HepG2 (cell line): Measurements from ENCODE around the gene GNG4. TPM values are rescaled to one million over a fixed set of nuclear protein-coding genes. Genes with fewer than 3 reads are reported as not detected.

Source experiments
- ARNT2 ChIP-seq: sonication (generic); formaldehyde crosslinking; IDR thresholded peaks from 2 replicates; pipeline ENCODE4 v1.8.0; 2022; ENCODE audit warnings: mild to moderate bottlenecking, low read depth, missing genetic modification reagents, moderate library complexity
- E2F2 ChIP-seq: sonication (generic); formaldehyde crosslinking; IDR thresholded peaks from 2 replicates; pipeline ENCODE4 v1.4.0; 2020; ENCODE audit warnings: missing genetic modification reagents, borderline replicate concordance
- MTF2 ChIP-seq: sonication (generic); formaldehyde crosslinking; IDR thresholded peaks from 2 replicates; pipeline ENCODE4 v1.5.0; 2020; ENCODE audit warnings: missing genetic modification reagents, borderline replicate concordance
- PITX1 ChIP-seq: sonication (generic); formaldehyde crosslinking; IDR thresholded peaks from 2 replicates; pipeline ENCODE4 v1.5.1; 2020; ENCODE audit warnings: mild to moderate bottlenecking, missing genetic modification reagents
- PRDM10 ChIP-seq: sonication (generic); formaldehyde crosslinking; IDR thresholded peaks from 2 replicates; pipeline ENCODE4 v1.4.0; 2020; ENCODE audit warnings: low read depth, missing genetic modification reagents
- RFX3 ChIP-seq: IDR thresholded peaks from 2 replicates; pipeline ENCODE4 v1.6.1; 2016; ENCODE audit warnings: missing biosample characterization, missing genetic modification reagents
- ZNF674 ChIP-seq: sonication (generic); formaldehyde crosslinking; IDR thresholded peaks from 2 replicates; pipeline ENCODE4 v1.5.0; 2020; ENCODE audit warnings: low read depth, mild to moderate bottlenecking, missing genetic modification reagents
- ZNF710 ChIP-seq: sonication (generic); formaldehyde crosslinking; IDR thresholded peaks from 2 replicates; pipeline ENCODE4 v1.5.0; 2020; ENCODE audit warnings: mild to moderate bottlenecking, missing genetic modification reagents, borderline replicate concordance
- ZZZ3 ChIP-seq: sonication (generic); formaldehyde crosslinking; IDR thresholded peaks from 2 replicates; pipeline ENCODE4 v1.4.0; 2020; ENCODE audit warnings: missing genetic modification reagents, mild to moderate bottlenecking, borderline replicate concordance
- polyA plus RNA-seq, 8 experiments: library from polyadenylated mRNA; depleted of rRNA in 3 of 8; stranded (reverse) in 7 of 8; unstranded in 1 of 8; fragments of >200 nt; fragmentation: Illumina TruSeq in 4 of 8; extraction: Trizol in 4 of 8; gene quantifications; 2 replicates each; pipeline versions ENCODE4 v1.2.1 to v1.2.3, GENCODE V29; 2011 to 2016; ENCODE audit warnings: low read depth in 4 of 8, missing spikeins in 1 of 8, mixed read lengths in 1 of 8; ENCODE audit not compliant: insufficient read depth in 1 of 8
- total RNA-seq, 5 experiments: library from RNA; depleted of rRNA; stranded (reverse); fragments of >200 nt; fragmentation: Illumina TruSeq; extraction: Trizol; gene quantifications; 2 replicates each; pipeline ENCODE4 v1.2.3, GENCODE V29; 2016; ENCODE audit warnings: low read depth in 1 of 5

Gene GNG4
- total and polyA plus RNA-seq, 2 of the 13 experiments (the other 11 are each of a cell fraction or from before 2014, with no cell fraction given) = 27.1 to 69.5 TPM

GRCh38 chr1:235582130-235582529 lies 67.5 kb downstream of the GNG4 start (continued):
- TF ChIP-seq ZNF710 (no peak), MTF2 (CRISPR knock-in tag) (no peak), ARNT2 (CRISPR knock-in tag) (no peak), ZZZ3 (CRISPR knock-in tag) (no peak), PITX1 (CRISPR knock-in tag) (no peak), ZNF674 (no peak), RFX3 (CRISPR knock-in tag) (no peak), PRDM10 (no peak), E2F2 (CRISPR knock-in tag) (no peak)
- TF ChIP-seq, all 625 proteins: peak for 0
